Measurements from ENCODE around the gene LRP8.

DNA sequence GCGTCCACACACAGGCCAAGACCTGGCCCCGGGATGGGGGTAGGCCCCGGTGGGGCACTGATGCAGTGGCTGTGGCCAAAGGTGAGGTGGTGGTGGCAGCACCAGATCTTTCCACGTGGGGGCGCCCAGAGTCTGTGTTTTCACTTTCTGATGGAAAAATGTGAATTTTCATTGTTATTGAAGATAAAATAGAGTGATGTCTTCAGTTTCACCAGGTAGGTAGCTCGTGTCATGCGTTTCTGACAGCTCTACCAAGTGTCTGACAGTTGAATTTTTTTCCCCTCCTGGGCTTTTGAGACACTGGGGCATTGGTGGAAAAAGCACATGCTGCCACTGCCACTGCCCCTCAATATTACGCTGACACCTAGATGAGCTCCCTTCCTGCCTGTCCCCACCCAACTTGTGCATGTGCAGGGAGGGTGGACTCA, 49.6 kb downstream of the LRP8 start:
- TF ChIP-seq CTCF (IDR thresholded peaks at IDR 0.05), result peak; percentile 76 to 85 (median 77)
- TF ChIP-seq POLR2A (IDR thresholded peaks at IDR 0.05), result no peak
- TF ChIP-seq POLR2AphosphoS5 (IDR thresholded peaks at IDR 0.05; ENCODE audit: insufficient read depth in 1 of 2, low read depth in 1 of 2), result no peak
